Neural progenitor cell (in vitro differentiated cells): Measurements from ENCODE around the gene PDCD6IP. TPM values are rescaled to one million over a fixed set of nuclear protein-coding genes. Genes with fewer than 3 reads are reported as not detected.

ENCODE experiments used
- DNase-seq: peaks from one replicate; pipeline ENCODE4 v3.0.0-alpha.2; 2016; ENCODE audit warnings: low spot score
- H2AFZ ChIP-seq: fragments of 200-600 bp; sonication (generic); replicated peaks from 2 replicates; pipeline ENCODE4 v1.6.1; 2016; ENCODE audit warnings: antibody characterized with exemption
- H3F3A ChIP-seq: fragments of 200-600 bp; sonication (generic); 2 replicates; pipeline ENCODE4 v1.6.1; 2016; ENCODE audit warnings: antibody characterized with exemption, low read depth
- H3K27ac ChIP-seq: fragments of 200-600 bp; sonication (generic); 2 replicates; pipeline ENCODE4 v1.5.1; 2016; ENCODE audit warnings: mild to moderate bottlenecking
- H3K27me3 ChIP-seq: fragments of 200-600 bp; sonication (generic); 2 replicates; pipeline ENCODE4 v1.6.1; 2016; ENCODE audit warnings: mild to moderate bottlenecking, moderate library complexity
- H3K36me3 ChIP-seq: fragments of 200-600 bp; sonication (generic); 2 replicates; pipeline ENCODE4 v1.5.1; 2016
- H3K4me1 ChIP-seq: fragments of 200-600 bp; sonication (generic); 2 replicates; pipeline ENCODE4 v1.6.1; 2016; ENCODE audit warnings: mixed run types
- H3K4me2 ChIP-seq: fragments of 200-600 bp; sonication (generic); 2 replicates; pipeline ENCODE4 v1.6.1; 2016
- H3K4me3 ChIP-seq: fragments of 200-600 bp; sonication (generic); 2 replicates; pipeline ENCODE4 v1.5.1; 2016
- H3K79me2 ChIP-seq: fragments of 200-600 bp; sonication (generic); 2 replicates; pipeline ENCODE4 v1.6.1; 2016; ENCODE audit warnings: low read depth
- H3K9ac ChIP-seq: fragments of 200-600 bp; sonication (generic); 2 replicates; pipeline ENCODE4 v1.6.1; 2016
- H3K9me3 ChIP-seq: fragments of 200-600 bp; sonication (generic); 2 replicates; pipeline ENCODE4 v1.5.1; 2016; ENCODE audit warnings: low read depth
- H4K20me1 ChIP-seq: fragments of 200-600 bp; sonication (generic); 2 replicates; pipeline ENCODE4 v1.6.1; 2016; ENCODE audit warnings: low read depth
- H3K27ac Mint-ChIP-seq: 3 replicates; pipeline ENCODE4 v1.8.0; 2021; ENCODE audit warnings: mixed read lengths
- H3K27me3 Mint-ChIP-seq: 2 replicates; pipeline ENCODE4 v1.8.0; 2022; ENCODE audit warnings: low read depth, mild to moderate bottlenecking, inconsistent platforms, moderate library complexity, mixed read lengths; ENCODE audit not compliant: insufficient read depth
- H3K36me3 Mint-ChIP-seq: 3 replicates; pipeline ENCODE4 v1.8.0; 2021; ENCODE audit warnings: mixed read lengths
- H3K4me1 Mint-ChIP-seq: 3 replicates; pipeline ENCODE4 v1.8.0; 2021; ENCODE audit warnings: mixed read lengths
- H3K4me3 Mint-ChIP-seq: 3 replicates; pipeline ENCODE4 v1.8.0; 2021; ENCODE audit warnings: mild to moderate bottlenecking, moderate library complexity, mixed read lengths
- H3K9me3 Mint-ChIP-seq: 3 replicates; pipeline ENCODE4 v1.8.0; 2020; ENCODE audit warnings: mixed read lengths
- EZH2 ChIP-seq: fragments of 200-600 bp; sonication (generic); IDR thresholded peaks from 2 replicates; pipeline ENCODE4 v1.6.1; 2017; ENCODE audit warnings: antibody characterized with exemption, mild to moderate bottlenecking, moderate library complexity
- EZH2phosphoT487 ChIP-seq: fragments of 200-600 bp; sonication (generic); IDR thresholded peaks from 2 replicates; pipeline ENCODE4 v1.6.1; 2017; ENCODE audit warnings: antibody characterized with exemption
- total RNA-seq: library from RNA; depleted of rRNA; stranded (reverse); fragments of >200 nt; gene quantifications from 2 replicates; pipeline ENCODE4 v1.2.3, GENCODE V29; 2015; ENCODE audit warnings: low replicate concordance
- TF ChIP-seq, protein P1 (sequence below): fragments of 200-600 bp; sonication (generic); IDR thresholded peaks from 2 replicates; pipeline ENCODE4 v1.5.1; 2017; ENCODE audit warnings: antibody characterized with exemption, mild to moderate bottlenecking

Gene PDCD6IP
- total RNA-seq, 1 donor from 2014 or later = 93.7 TPM

DNA sequence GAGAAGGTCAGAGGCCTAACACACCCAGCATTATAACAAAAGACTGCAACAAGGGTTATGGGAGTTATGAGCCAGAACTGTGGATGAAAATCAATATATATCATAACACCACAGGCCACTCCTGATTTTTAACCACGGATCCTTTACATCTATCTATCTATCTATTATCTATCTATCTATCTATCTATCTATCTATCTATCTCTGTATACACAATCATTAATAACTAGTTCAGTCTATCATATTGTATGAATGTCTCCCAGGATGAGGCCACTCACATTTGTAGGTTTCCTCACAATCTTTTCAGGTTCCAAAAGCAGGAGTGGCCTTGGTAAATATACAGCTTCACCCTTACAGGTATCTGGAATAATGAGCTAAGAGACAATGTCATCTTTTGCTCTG lies 94.2 kb downstream of the PDCD6IP start:
- no peaks in the 10 kb centered on the region for H4K20me1 ChIP-seq
- H3K9me3 ChIP-seq = no peaks in the 10 kb centered on the region
- Mint-ChIP-seq H3K4me1 (no peaks in the 10 kb centered on the region), H3K4me3 (no peak overlapping the region), H3K9me3 (no peaks in the 10 kb centered on the region), H3K27me3 (peaks cover 2% of the 10 kb centered on the region), H3K36me3 (no peaks in the 10 kb centered on the region), H3K27ac (no peak overlapping the region)
- H3K27me3 ChIP-seq = no peaks in the 10 kb centered on the region
- no peak overlapping the region for H3K27ac ChIP-seq
- no peaks in the 10 kb centered on the region for H3K4me1 ChIP-seq
- H3F3A ChIP-seq = no peaks in the 10 kb centered on the region
- H3K4me3 ChIP-seq = no peak overlapping the region
- DNase-seq = no peak
- H3K79me2 ChIP-seq = no peaks in the 10 kb centered on the region
- H3K9ac ChIP-seq = no peak overlapping the region
- H2AFZ ChIP-seq = no peak overlapping the region
- TF ChIP-seq EZH2phosphoT487 = no peak
- no peak overlapping the region for H3K4me2 ChIP-seq
- no peaks in the 10 kb centered on the region for H3K36me3 ChIP-seq

DNA sequence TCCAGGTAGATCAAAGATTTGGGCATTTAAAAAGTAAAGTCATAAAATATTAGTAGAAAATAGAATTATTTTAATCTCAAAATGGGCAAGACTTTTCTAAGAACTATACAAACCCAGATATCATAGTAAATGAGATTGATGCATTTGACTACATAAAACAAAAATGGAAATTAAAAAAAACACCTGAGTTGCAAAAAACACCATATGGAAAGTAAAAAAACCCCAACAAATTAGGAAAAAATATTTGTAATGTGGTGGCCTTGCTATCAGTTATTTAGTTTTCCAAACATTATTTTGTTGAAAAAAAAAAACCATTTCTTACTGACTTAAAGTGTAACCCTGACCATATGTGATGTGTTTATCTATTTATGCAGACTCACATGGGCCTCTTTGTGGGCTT lies 97.2 kb downstream of the PDCD6IP start:
- H3F3A ChIP-seq = no peaks in the 10 kb centered on the region
- no peak overlapping the region for H3K27ac Mint-ChIP-seq

DNA sequence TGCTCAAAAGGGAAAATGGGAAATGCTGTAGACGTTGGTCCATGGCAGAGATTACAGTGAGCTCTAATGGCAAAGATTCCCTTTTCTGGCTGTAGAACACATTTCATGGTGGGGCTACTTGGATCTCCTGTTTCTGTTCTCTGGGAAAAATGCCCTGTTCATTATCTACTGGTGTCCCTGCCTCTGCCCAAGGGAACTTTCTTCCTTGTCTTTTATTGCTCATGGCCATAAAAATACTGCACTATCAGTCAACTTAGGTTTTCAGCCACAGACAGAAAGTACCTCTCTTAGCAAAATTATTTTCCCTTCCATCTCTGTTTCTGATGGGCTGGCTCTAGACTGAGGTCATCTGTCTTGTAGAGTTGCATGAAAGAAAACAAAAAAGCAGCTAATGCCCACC lies 98.9 kb downstream of the PDCD6IP start:
- Mint-ChIP-seq H3K27me3 (peaks cover 2% of the 10 kb centered on the region), H3K27ac (no peak overlapping the region), H3K4me3 (no peak overlapping the region), H3K9me3 (no peaks in the 10 kb centered on the region), H3K4me1 (no peaks in the 10 kb centered on the region), H3K36me3 (no peaks in the 10 kb centered on the region)
- TF ChIP-seq EZH2 = no peak
- TF ChIP-seq EZH2phosphoT487 = no peak
- TF ChIP-seq, protein P1, sequence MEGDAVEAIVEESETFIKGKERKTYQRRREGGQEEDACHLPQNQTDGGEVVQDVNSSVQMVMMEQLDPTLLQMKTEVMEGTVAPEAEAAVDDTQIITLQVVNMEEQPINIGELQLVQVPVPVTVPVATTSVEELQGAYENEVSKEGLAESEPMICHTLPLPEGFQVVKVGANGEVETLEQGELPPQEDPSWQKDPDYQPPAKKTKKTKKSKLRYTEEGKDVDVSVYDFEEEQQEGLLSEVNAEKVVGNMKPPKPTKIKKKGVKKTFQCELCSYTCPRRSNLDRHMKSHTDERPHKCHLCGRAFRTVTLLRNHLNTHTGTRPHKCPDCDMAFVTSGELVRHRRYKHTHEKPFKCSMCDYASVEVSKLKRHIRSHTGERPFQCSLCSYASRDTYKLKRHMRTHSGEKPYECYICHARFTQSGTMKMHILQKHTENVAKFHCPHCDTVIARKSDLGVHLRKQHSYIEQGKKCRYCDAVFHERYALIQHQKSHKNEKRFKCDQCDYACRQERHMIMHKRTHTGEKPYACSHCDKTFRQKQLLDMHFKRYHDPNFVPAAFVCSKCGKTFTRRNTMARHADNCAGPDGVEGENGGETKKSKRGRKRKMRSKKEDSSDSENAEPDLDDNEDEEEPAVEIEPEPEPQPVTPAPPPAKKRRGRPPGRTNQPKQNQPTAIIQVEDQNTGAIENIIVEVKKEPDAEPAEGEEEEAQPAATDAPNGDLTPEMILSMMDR = no peak
- Histone ChIP-seq H4K20me1 (no peaks in the 10 kb centered on the region), H3F3A (no peaks in the 10 kb centered on the region), H3K4me1 (no peaks in the 10 kb centered on the region), H3K27ac (no peak overlapping the region), H3K9me3 (no peaks in the 10 kb centered on the region), H3K4me3 (no peak overlapping the region), H3K79me2 (no peaks in the 10 kb centered on the region), H3K27me3 (no peaks in the 10 kb centered on the region), H3K9ac (no peak overlapping the region), H2AFZ (no peak overlapping the region), H3K36me3 (no peaks in the 10 kb centered on the region), H3K4me2 (no peak overlapping the region)
- no peak for DNase-seq

More for the DNA sequence above, 97.2 kb downstream of the PDCD6IP start:
- Histone ChIP-seq H3K4me2 (no peak overlapping the region), H3K36me3 (no peaks in the 10 kb centered on the region), H3K27ac (no peak overlapping the region), H3K4me3 (no peak overlapping the region), H3K9ac (no peak overlapping the region), H3K27me3 (no peaks in the 10 kb centered on the region), H4K20me1 (no peaks in the 10 kb centered on the region), H3K4me1 (no peaks in the 10 kb centered on the region), H2AFZ (no peak overlapping the region), H3K9me3 (no peaks in the 10 kb centered on the region), H3K79me2 (no peaks in the 10 kb centered on the region)
- Mint-ChIP-seq H3K9me3 (no peaks in the 10 kb centered on the region), H3K36me3 (no peaks in the 10 kb centered on the region), H3K4me1 (no peaks in the 10 kb centered on the region), H3K27me3 (peaks cover 2% of the 10 kb centered on the region), H3K4me3 (no peak overlapping the region)
- TF ChIP-seq EZH2 = no peak
- TF ChIP-seq EZH2phosphoT487 = no peak
- TF ChIP-seq, protein P1 = no peak
- DNase-seq = no peak

DNA sequence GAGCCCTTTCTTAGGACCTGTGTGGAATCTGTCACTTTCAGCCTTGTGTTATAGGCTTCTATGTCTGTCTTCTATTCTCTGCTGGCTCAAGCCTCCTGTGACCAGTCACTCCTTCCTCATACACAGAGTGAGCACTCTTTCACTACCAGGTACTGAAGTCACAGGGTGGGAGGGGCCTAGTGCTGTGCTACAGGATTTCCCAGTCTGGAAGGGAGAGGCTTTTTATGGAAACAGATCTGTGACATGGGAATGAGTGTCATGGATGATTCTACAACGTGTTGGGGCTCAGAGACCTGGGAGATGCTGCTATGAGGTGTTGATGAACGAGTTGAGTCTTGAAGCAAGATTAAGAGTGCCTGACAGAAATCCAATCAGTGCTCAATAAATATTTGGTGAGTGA lies 100.5 kb downstream of the PDCD6IP start:
- Histone ChIP-seq H3K79me2 (no peaks in the 10 kb centered on the region), H3K27ac (no peak overlapping the region), H3K4me2 (no peak overlapping the region), H3K9me3 (no peaks in the 10 kb centered on the region), H3K36me3 (no peaks in the 10 kb centered on the region), H2AFZ (no peak overlapping the region), H4K20me1 (no peaks in the 10 kb centered on the region), H3K27me3 (no peaks in the 10 kb centered on the region), H3F3A (no peaks in the 10 kb centered on the region), H3K4me1 (no peaks in the 10 kb centered on the region), H3K9ac (no peak overlapping the region), H3K4me3 (no peak overlapping the region)
- Mint-ChIP-seq H3K4me3 (no peak overlapping the region), H3K36me3 (no peaks in the 10 kb centered on the region), H3K27ac (no peak overlapping the region), H3K9me3 (no peaks in the 10 kb centered on the region), H3K27me3 (no peaks in the 10 kb centered on the region), H3K4me1 (no peaks in the 10 kb centered on the region)
- DNase-seq = no peak
- TF ChIP-seq EZH2phosphoT487 = no peak
